ENCODE measurements around the gene POU2F1. TPM values are rescaled to one million over a fixed set of nuclear protein-coding genes. Genes with fewer than 3 reads are reported as not detected.

Gene POU2F1
- total RNA-seq: 2.5 and 4.4 TPM in 2 replicates

DNA sequence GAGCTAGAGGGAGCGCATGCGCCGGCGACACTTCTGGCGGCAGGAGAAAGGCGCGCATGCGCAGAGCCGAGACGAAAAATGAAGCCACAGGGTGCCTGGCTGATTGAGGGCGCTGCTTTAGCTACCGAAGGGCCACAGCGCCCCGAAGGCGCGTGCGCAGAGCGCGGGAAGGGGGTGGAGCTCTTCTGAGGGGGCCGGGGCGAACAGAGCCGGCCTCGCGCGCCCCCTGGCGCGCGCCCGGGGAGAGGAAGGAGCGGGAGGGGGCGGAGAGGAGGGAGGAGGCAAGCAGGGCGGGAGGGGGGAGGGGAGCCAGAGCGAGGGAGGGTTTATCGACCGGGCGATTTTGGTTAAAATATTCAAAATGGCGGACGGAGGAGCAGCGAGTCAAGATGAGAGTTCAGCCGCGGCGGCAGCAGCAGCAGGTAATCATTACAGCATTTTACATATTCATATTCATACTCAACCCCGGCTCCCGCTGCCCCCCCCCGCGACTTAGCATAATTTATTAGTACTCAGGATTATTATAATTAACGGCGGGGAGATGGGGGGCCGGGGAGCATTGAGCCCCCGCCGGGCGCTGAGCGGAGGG is at the start of gene POU2F1:
TSS of gene POU2F1 (plus strand) at position 350 of the 589 bp plus-strand sequence. CDS start at position 362, 12 bp downstream.

Other genes with a start within 250 kb of the POU2F1 start
- under 0.01 and 0.17 TPM in 2 replicates for gene ILDR2, start 245.3 kb upstream of the POU2F1 start, total RNA-seq
- gene MAEL, start 231.6 kb upstream of the POU2F1 start, total RNA-seq: not detected in 2 replicates
- gene GPA33, start 130.5 kb upstream of the POU2F1 start, total RNA-seq: not detected in 2 replicates
- not detected in 2 replicates for gene STYXL2, start 126.8 kb upstream of the POU2F1 start, total RNA-seq

Data from smooth muscle cell of trachea (primary cell).